Panc1 (cell line): ENCODE data around the gene ZNF543.

Source experiments
- CTCF ChIP-seq: fragments of 450-650 bp; IDR thresholded peaks from 2 replicates; pipeline ENCODE4 v1.5.1; 2017; ENCODE audit warnings: mild to moderate bottlenecking
- POLR2AphosphoS5 ChIP-seq: IDR thresholded peaks from 2 replicates; pipeline ENCODE4 v1.6.1; 2012; ENCODE audit warnings: mild to moderate bottlenecking, low read depth, low read length, moderate library complexity
- REST ChIP-seq, 2 experiments: IDR thresholded peaks; 2 replicates each; pipeline ENCODE4 v1.6.1; 2011 to 2012; ENCODE audit warnings: low read depth in 2 of 2, control low read depth in 1 of 2, low read length in 1 of 2, mild to moderate bottlenecking in 1 of 2, moderate library complexity in 1 of 2; ENCODE audit not compliant: insufficient read depth in 1 of 2
- SIN3A ChIP-seq: IDR thresholded peaks from 2 replicates; pipeline ENCODE4 v1.6.1; 2012; ENCODE audit warnings: low read depth, mild to moderate bottlenecking, low read length, moderate library complexity, borderline replicate concordance; ENCODE audit not compliant: insufficient read depth
- TCF7L2 ChIP-seq: IDR thresholded peaks from 2 replicates; pipeline ENCODE4 v1.6.1; 2011; ENCODE audit warnings: mild to moderate bottlenecking, low read depth, low read length, inconsistent platforms

- TF ChIP-seq CTCF = no peak
- no peak for TF ChIP-seq SIN3A
- TF ChIP-seq POLR2AphosphoS5 = no peak
- TF ChIP-seq TCF7L2 = no peak
- no peak for TF ChIP-seq REST (IDR thresholded peaks at IDR 0.05; ENCODE audit: insufficient read depth in 1 of 2, low read depth in 2 of 2, low read length in 1 of 2)
Observed at GRCh38 chr19:57324992-57325391, 4.7 kb downstream of the ZNF543 start.
